ACC112 (cell line): ENCODE data around the gene SLC1A5.
A peak's percentile ranks its signal among the peaks of the same experiment; 100 is the strongest.

Source experiments
- H2AFZ ChIP-seq: fragments of 200-600 bp; sonication (generic); one replicate; pipeline ENCODE4 v1.6.0; 2017; ENCODE audit warnings: antibody characterized with exemption, low read length; ENCODE audit not compliant: unreplicated experiment
- H3K27ac ChIP-seq: fragments of 200-600 bp; sonication (generic); 2 replicates; pipeline ENCODE4 v1.5.1; 2014; ENCODE audit warnings: low read depth, mild to moderate bottlenecking, antibody characterized with exemption, low read length, moderate library complexity
- H3K27me3 ChIP-seq: fragments of 200-600 bp; sonication (generic); 2 replicates; pipeline ENCODE4 v1.6.1; 2014; ENCODE audit warnings: mild to moderate bottlenecking, antibody characterized with exemption, low read length, moderate library complexity, mixed read lengths; ENCODE audit not compliant: insufficient read depth
- H3K36me3 ChIP-seq: fragments of 200-600 bp; sonication (generic); 2 replicates; pipeline ENCODE4 v1.6.1; 2016; ENCODE audit warnings: mild to moderate bottlenecking, antibody characterized with exemption, low read length, moderate library complexity, mixed read lengths; ENCODE audit not compliant: insufficient read depth
- H3K4me1 ChIP-seq: fragments of 200-600 bp; sonication (generic); one replicate; pipeline ENCODE4 v1.6.1; 2016; ENCODE audit warnings: low read length, mixed read lengths; ENCODE audit not compliant: insufficient read depth, unreplicated experiment, control insufficient read depth
- H3K4me3 ChIP-seq: fragments of 200-600 bp; sonication (generic); 2 replicates; pipeline ENCODE4 v1.5.1; 2014; ENCODE audit warnings: mild to moderate bottlenecking, low read depth, low read length
- H3K79me2 ChIP-seq: fragments of 200-600 bp; sonication (generic); one replicate; pipeline ENCODE4 v1.6.0; 2016; ENCODE audit warnings: low read length; ENCODE audit not compliant: control insufficient read depth, unreplicated experiment, insufficient read depth

The SLC1A5 gene

GRCh38 chr19:46798713-46799112 lies 10.3 kb upstream of the SLC1A5 start:
- Histone ChIP-seq H3K36me3 (no peaks in the 10 kb centered on the region), H3K4me1 (no peaks in the 10 kb centered on the region), H2AFZ (no peak overlapping the region), H3K79me2 (no peaks in the 10 kb centered on the region), H3K27ac (no peak overlapping the region), H3K4me3 (no peak overlapping the region), H3K27me3 (no peaks in the 10 kb centered on the region)

GRCh38 chr19:46797881-46798280 lies 9.5 kb upstream of the SLC1A5 start:
- Histone ChIP-seq H3K4me3 (no peak overlapping the region), H3K4me1 (peaks cover 6% of the 10 kb centered on the region), H3K36me3 (no peaks in the 10 kb centered on the region), H2AFZ (no peak overlapping the region), H3K27me3 (no peaks in the 10 kb centered on the region), H3K79me2 (no peaks in the 10 kb centered on the region), H3K27ac (no peak overlapping the region)

DNA sequence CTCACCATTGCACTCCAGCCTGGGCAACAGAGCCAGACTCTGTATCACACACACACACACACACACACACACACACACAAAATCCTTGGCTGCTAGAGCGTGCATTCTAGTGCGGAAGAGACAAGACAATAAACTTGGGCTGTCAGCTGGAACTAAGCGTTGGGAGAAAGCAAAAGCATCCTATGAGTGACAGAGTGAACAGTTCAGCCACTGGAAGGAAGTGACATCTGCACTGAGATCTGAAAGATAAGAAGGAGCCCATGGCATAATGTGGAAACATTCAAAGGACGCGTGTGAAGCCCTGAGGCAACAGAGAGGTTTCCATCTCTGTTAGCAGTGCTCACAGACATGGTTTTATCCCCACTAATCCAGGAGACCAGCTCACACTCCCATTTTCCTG lies 3.5 kb upstream of the SLC1A5 start:
- no peak overlapping the region for H3K4me3 ChIP-seq
- peaks cover 9% of the 10 kb centered on the region for H3K4me1 ChIP-seq
- peaks cover 14% of the 10 kb centered on the region for H3K79me2 ChIP-seq
- no peak overlapping the region for H2AFZ ChIP-seq
- H3K27me3 ChIP-seq = no peaks in the 10 kb centered on the region
- H3K27ac ChIP-seq = no peak overlapping the region
- H3K36me3 ChIP-seq = no peaks in the 10 kb centered on the region

DNA sequence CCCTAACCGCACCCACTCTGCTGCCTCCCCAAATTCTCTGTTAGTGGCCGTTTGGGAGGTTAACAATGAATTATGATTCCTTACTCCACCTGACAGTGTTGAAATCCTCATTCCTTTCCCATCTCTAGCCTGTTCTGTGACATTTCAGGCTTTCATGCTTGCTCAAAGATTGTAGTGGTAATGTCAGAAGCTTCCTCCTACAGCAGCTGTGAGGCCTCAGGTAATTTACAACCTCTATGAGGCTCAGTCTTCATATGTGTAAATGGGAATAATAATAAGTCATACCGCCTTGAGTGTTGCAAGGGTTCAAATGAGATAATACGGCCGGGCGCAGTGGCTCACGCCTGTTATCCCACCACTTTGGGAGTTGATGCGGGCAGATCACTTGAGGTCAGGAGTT lies 977 bp upstream of the SLC1A5 start:
- H2AFZ ChIP-seq = no peak overlapping the region
- peaks cover 22% of the 10 kb centered on the region for H3K4me1 ChIP-seq
- H3K79me2 ChIP-seq = peaks cover 38% of the 10 kb centered on the region
- H3K27me3 ChIP-seq = no peaks in the 10 kb centered on the region
- no peak overlapping the region for H3K27ac ChIP-seq
- H3K4me3 ChIP-seq = no peak overlapping the region
- H3K36me3 ChIP-seq = peaks cover 3% of the 10 kb centered on the region; the same call in 1 of the 2 replicates

DNA sequence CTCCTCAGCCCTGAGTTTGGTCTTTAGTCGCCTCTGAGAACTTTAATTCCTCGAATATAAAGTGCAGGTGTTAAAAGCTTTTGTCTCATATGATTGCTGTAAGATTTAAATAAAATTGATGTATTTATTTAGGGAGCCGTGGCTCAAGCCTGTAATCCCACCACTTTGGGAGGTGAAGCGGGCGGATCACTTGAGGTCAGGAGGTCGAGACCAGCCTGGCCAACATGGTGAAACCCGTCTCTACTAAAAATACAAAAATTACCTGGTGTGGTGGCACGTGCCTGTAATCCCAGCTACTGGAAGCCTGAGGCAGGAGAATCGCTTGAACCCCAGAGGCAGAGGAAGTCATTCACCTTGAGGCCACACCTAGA lies 559 bp upstream of the SLC1A5 start:
- Histone ChIP-seq H3K27me3 (no peaks in the 10 kb centered on the region), H3K4me3 (no peak overlapping the region), H3K79me2 (peaks cover 43% of the 10 kb centered on the region), H3K4me1 (peaks cover 26% of the 10 kb centered on the region), H2AFZ (no peak overlapping the region), H3K36me3 (peaks cover 3% of the 10 kb centered on the region; the same call in 1 of the 2 replicates), H3K27ac (no peak overlapping the region)

DNA sequence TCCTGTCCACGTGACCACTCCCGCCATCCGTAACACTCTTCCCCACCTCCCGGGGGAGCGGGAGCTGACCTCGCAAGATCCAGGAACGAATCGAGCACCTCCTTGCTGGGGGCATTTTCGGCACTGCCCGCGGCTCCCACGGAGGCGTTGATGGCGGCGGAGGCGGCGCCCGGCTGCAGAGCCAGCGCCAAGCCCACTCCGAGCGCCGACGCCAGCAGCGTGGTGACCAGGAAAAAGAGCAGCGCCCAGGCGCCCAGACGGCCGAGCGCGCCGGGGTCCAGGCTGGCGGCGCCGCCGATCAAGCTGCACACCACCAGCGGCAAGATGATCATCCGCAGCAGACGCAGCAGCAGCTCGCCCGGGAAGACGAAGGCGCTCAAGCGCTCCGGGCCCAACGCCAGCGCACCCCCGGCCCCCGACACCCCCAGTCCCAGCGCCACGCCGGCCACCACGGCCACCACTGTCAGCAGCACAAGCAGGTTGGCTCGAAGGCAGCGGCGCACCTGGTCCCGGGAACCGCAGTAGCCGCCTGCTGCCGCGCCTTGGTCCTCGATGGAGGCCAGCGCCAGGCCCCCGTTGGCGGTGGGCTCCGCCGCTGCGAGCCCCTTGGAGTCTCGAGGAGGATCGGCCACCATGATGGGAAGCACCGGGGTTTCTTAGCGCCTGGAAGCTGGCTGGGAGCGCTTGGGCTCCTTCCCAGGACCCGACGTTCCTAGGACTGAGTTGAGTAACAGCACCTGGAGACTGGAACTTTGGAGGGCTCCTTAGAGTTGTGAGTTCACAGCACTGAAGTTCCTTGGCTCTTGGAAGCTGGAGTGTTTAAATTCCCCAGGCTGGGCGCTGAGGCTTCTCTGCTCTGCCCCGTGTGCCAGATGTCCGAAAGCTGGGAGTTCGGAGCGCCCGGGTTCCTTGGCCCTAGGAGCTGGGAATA lies 798 bp downstream of the SLC1A5 start:
- peaks cover 6% of the 10 kb centered on the region; the same call in 1 of the 2 replicates for H3K36me3 ChIP-seq
- H3K79me2 ChIP-seq = peaks cover 54% of the 10 kb centered on the region
- peak overlapping the region; percentile 97 for H3K4me3 ChIP-seq
- H2AFZ ChIP-seq = no peak overlapping the region
- H3K27me3 ChIP-seq = no peaks in the 10 kb centered on the region
- H3K27ac ChIP-seq = peak overlapping the region; percentile 92
- peaks cover 23% of the 10 kb centered on the region for H3K4me1 ChIP-seq

DNA sequence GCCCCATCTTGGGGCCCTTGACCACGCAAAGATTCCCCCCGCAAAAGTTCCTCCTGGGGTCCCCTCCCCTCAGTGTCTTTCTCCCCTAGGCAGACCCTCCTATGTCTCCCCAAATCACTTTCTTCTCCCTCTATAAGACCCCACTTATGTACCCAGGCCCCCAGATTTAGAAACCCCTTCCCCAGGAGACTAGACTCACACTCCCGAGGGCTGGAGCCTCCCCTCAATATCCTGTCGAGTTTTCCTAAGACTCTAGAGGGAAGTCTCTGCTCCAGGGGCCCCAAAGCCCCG lies 1.4 kb downstream of the SLC1A5 start:
- H3K4me1 ChIP-seq = peaks cover 22% of the 10 kb centered on the region

GRCh38 chr19:46786236-46787039 lies 2.0 kb downstream of the SLC1A5 start:
- peaks cover 22% of the 10 kb centered on the region for H3K4me1 ChIP-seq
- peaks cover 6% of the 10 kb centered on the region; the same call in 1 of the 2 replicates for H3K36me3 ChIP-seq
- peak overlapping the region; percentile 97 for H3K4me3 ChIP-seq
- H2AFZ ChIP-seq = no peak overlapping the region
- H3K27ac ChIP-seq = peak overlapping the region; percentile 92
- H3K27me3 ChIP-seq = no peaks in the 10 kb centered on the region
- peaks cover 58% of the 10 kb centered on the region for H3K79me2 ChIP-seq

More for the DNA sequence above, 1.4 kb downstream of the SLC1A5 start:
- H3K36me3 ChIP-seq = peaks cover 6% of the 10 kb centered on the region; the same call in 1 of the 2 replicates
- H3K4me3 ChIP-seq = peak overlapping the region; percentile 97
- H3K27ac ChIP-seq = peak overlapping the region; percentile 92
- no peaks in the 10 kb centered on the region for H3K27me3 ChIP-seq
- H3K79me2 ChIP-seq = peaks cover 58% of the 10 kb centered on the region
- no peak overlapping the region for H2AFZ ChIP-seq

DNA sequence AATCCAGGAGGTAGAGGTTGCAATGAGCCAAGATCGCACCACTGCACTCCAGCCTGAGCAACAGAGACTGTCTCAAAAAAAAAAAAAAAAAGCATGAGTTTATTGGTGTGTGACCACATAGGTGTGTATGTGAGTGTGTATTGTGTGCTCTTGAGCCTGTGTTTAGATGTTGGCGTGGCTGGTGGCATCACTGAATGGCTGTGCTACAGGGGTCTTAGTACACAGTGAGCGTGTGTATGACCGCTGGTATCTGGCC lies 2.5 kb downstream of the SLC1A5 start:
- no peak overlapping the region for H2AFZ ChIP-seq
- peaks cover 58% of the 10 kb centered on the region for H3K79me2 ChIP-seq
- no peaks in the 10 kb centered on the region for H3K27me3 ChIP-seq
- H3K36me3 ChIP-seq = peaks cover 6% of the 10 kb centered on the region; the same call in 1 of the 2 replicates
- H3K27ac ChIP-seq = peak overlapping the region; percentile 92
- peak overlapping the region; percentile 97 for H3K4me3 ChIP-seq
- H3K4me1 ChIP-seq = peaks cover 26% of the 10 kb centered on the region

DNA sequence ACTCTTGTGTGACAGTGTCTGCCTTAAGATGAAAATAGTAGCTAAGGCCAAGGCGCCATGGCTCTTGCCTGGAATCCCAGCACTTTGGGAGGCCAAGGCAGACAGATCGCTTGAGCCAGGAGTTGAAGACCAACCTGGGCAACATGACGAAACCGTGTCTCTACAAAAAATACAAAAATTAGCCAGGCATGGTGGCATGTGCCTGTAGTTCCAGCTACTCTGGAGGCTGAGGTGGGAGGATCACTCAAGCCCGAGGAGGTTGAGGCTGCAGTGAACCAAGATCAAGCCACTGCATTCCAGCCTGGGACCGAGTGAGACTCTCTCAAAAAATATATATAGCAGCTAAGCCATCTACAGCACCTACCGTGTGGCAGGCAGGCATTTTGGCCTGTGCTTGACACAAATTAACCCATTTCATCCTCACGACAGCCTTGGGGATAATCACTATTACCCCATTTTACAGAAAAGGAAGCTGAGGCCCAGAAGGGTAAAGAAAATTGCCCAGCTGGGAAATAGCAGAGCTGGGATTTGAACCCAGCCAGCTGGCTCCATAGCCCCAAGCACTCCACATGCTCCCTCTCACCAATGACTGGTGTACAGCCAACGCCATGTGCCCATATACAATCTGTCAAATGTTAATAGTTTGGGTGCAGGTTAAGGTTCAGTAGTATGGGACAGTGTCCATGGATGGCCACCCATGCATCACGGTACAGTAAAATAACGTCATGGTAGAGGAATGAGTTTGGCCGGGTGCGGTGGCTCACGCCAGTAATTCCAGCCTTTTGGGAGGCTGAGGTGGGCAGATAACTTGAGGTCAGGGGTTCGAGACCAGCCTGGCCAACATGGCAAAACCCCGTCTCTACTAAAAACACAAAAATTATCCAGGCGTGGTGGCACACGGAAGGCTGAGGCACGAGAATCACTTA lies 3.1 kb downstream of the SLC1A5 start:
- Histone ChIP-seq H3K36me3 (peaks cover 6% of the 10 kb centered on the region; the same call in 1 of the 2 replicates), H3K4me1 (peaks cover 26% of the 10 kb centered on the region), H3K79me2 (peaks cover 58% of the 10 kb centered on the region), H3K4me3 (peak overlapping the region; percentile 97), H3K27me3 (no peaks in the 10 kb centered on the region), H3K27ac (peak overlapping the region; percentile 92), H2AFZ (no peak overlapping the region)
